Vagina (tissue), 2 donors: ENCODE measurements around the gene YIF1B.

ENCODE experiments used
- CTCF ChIP-seq, 3 experiments: fragments of 450-650 bp in 2 of 3; fragments of 200-600 bp in 1 of 3; sonication (generic) in 1 of 3; IDR thresholded peaks; one replicate each; pipeline ENCODE4 v1.5.1; 2017 to 2019; ENCODE audit warnings: antibody characterized with exemption in 3 of 3, mild to moderate bottlenecking in 2 of 3, moderate library complexity in 2 of 3
- POLR2A ChIP-seq, 2 donors: fragments of 450-650 bp; IDR thresholded peaks; one replicate each; pipeline ENCODE4 v1.6.1; 2017; ENCODE audit warnings: antibody characterized with exemption in 2 of 2, mild to moderate bottlenecking in 2 of 2, moderate library complexity in 2 of 2

DNA sequence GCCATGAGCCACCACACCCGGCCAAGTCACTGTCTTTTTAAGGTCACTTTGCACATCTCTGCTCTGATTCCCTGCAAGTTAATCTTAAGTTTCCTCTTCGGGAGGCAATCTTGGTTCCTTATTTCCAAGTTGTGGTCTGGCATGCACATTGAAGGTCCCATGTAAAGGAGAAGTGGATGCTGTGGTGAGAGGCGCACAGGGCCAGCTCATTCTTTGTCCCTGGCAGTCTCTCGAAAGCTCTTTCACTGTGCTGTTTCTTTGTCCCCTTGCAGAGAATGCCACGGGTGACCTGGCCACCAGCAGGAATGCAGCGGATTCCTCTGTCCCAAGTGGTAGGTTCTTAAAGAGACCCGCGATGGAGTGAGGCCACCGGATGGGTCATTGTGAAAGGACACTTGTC is 28.1 kb downstream of the YIF1B start:
- TF ChIP-seq CTCF (IDR thresholded peaks at IDR 0.05) (no peak), POLR2A (IDR thresholded peaks at IDR 0.05) (no peak)
